Heart right ventricle (tissue), 16 donors: ENCODE data around the gene FBF1. TPM values are rescaled to one million over a fixed set of nuclear protein-coding genes. Genes with fewer than 3 reads are reported as not detected.

ENCODE experiments used
- ATAC-seq, 8 donors: fragments of 200-7000 bp; cut with Tn5 transposase; one replicate each; pipeline ENCODE4 v1.9.1; 2020; ENCODE audit warnings: mild to moderate bottlenecking in 8 of 8, moderate library complexity in 8 of 8, moderate number of reproducible peaks in 1 of 8
- DNase-seq, 2 donors: peaks; one replicate each; pipeline ENCODE4 v3.0.0-alpha.2; 2020
- H3K27ac ChIP-seq, 10 donors: fragments of 200-600 bp; sonication (generic) in 2 of 10; one replicate each; pipeline versions ENCODE4 v1.5.0 to v1.8.0; 2020 to 2022; ENCODE audit warnings: mild to moderate bottlenecking in 3 of 10
- H3K27me3 ChIP-seq, 7 donors: fragments of 200-600 bp; one replicate each; pipeline ENCODE4 v1.8.0; 2021 to 2022; ENCODE audit warnings: mild to moderate bottlenecking in 2 of 7
- H3K36me3 ChIP-seq, 9 donors: fragments of 200-600 bp; sonication (generic) in 1 of 9; one replicate each; pipeline versions ENCODE4 v1.5.0 to v1.8.0; 2020 to 2022; ENCODE audit warnings: mild to moderate bottlenecking in 2 of 9
- H3K4me1 ChIP-seq, 9 donors: fragments of 200-600 bp; sonication (generic) in 1 of 9; one replicate each; pipeline versions ENCODE4 v1.5.0 to v1.8.0; 2020 to 2022; ENCODE audit warnings: mild to moderate bottlenecking in 4 of 9
- H3K4me3 ChIP-seq, 10 donors: fragments of 200-600 bp; sonication (generic) in 2 of 10; one replicate each; pipeline versions ENCODE4 v1.5.0 to v1.8.0; 2020 to 2022; ENCODE audit warnings: mild to moderate bottlenecking in 7 of 10, moderate library complexity in 2 of 10
- H3K9me3 ChIP-seq, 11 donors: fragments of 200-600 bp in 10 of 11; sonication (generic) in 2 of 11; one replicate each; pipeline versions ENCODE4 v1.5.0 to v1.8.0; 2013 to 2022; ENCODE audit warnings: mild to moderate bottlenecking in 2 of 11, control low read depth in 1 of 11, moderate library complexity in 1 of 11
- WGBS, 2 donors: extraction: QIAGEN DNeasy Blood & Tissue Kit; methylation state at CpG; one replicate each; pipeline ENCODE4 v1.1.7; 2013; ENCODE audit warnings: inconsistent platforms in 1 of 2; 5-methylcytosine and 5-hydroxymethylcytosine counted together
- intact Hi-C, 10 donors: fragments of 100-400 bp; cut with DNase I; formaldehyde crosslinking; loops; one replicate each; pipeline versions ENCODE4 v1.11.1 to v1.14.2; 2022
- polyA plus RNA-seq, 2 donors: library from polyadenylated mRNA; stranded (reverse); fragments of 200-250 nt; gene quantifications; one replicate each; pipeline ENCODE4 v1.2.3, GENCODE V29; 2013
- total RNA-seq, 10 donors: library from RNA; stranded (reverse); fragmentation: NEBNext Ultra II Directional in 3 of 10; extraction: Animal tissue kit (Norgen Biotek cat#: 25700) in 3 of 10; gene quantifications; one replicate each; pipeline versions ENCODE4 v1.2.1 to v1.2.4, GENCODE V29; 2021 to 2023
- TF ChIP-seq, protein P1 (sequence below), 9 donors: fragments of 200-600 bp; sonication (generic) in 2 of 9; IDR thresholded peaks; one replicate each; pipeline versions ENCODE4 v1.5.0 to v1.8.0; 2021 to 2022; ENCODE audit warnings: antibody characterized with exemption in 9 of 9, mild to moderate bottlenecking in 5 of 9, moderate library complexity in 1 of 9
- donor health status: Arrhythmogenic right ventricular cardiomyopathy.
- donor health status: ischemic (EF 13 %, LVEDD 7.1; RV severe dilation, severe dysfunction).
- donor health status: healthy with polysubstance abuse.
- donor health status: DM: no; HTN: yes; CAD: no.
- donor health status: DM: no; HTN: no; CAD: no.
- donor health status: ischemic (EF 25% LVEDD 6.9; RV normal size, moderate dysfunction).
- donor health status: ischemic (EF 25% LVEDD 5.7; RV mildly dilated, moderate dysfunction).
- donor health status: healthy.
- donor health status: DM: yes; HTN: yes; CAD: no.
- donor health status: Ischemic cardiomyopathy.
- donor health status: ischemic (EF 35%, LVEDD 5.7; RV mildly dilated, moderate dysfunction).
- donor health status: nonischemic (EF 11% LVEDD 7.7; RV severe dilation, severe dysfunction).
- donor health status: DM: yes; HTN: yes; CAD: no.
- donor health status: PGD.
- donor health status: ischemic (EF 29% LVEDD 5.4; RV normal size, mild dysfunction).
- donor health status: nonischemic (EF 23%, LVEDD 6.1; RV moderate dilation, normal function).

The FBF1 gene
- total and polyA plus RNA-seq, 12 donors: 1.6 to 8.3 (median 2.8) TPM

DNA sequence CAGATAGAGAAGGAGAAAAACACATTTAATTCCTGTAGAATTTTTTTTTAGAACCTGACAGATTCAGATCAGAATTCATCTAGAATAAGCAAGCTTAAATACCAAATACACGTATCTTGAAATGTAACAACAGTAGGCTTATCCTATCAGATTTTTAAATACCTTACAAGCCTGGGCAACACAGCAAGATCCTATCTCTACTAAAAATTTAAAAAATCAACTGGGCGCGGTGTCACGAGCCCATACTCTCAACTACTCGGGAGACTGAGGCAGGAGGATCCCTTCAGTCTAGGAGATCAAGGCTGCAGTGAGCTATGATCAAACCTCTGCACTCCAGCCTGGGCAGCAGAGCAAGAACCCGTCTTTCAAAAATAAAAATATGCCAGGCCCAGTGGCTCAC, 24.6 kb upstream of the FBF1 start:
- intact Hi-C loops: no loop called here
- no peaks in the 10 kb centered on the region for H3K27me3 ChIP-seq
- WGBS, 2 donors: 94 to 95% methylated on average over 6 of the region's 6 CpGs
- no peaks in the 10 kb centered on the region for H3K9me3 ChIP-seq
- TF ChIP-seq, protein P1, sequence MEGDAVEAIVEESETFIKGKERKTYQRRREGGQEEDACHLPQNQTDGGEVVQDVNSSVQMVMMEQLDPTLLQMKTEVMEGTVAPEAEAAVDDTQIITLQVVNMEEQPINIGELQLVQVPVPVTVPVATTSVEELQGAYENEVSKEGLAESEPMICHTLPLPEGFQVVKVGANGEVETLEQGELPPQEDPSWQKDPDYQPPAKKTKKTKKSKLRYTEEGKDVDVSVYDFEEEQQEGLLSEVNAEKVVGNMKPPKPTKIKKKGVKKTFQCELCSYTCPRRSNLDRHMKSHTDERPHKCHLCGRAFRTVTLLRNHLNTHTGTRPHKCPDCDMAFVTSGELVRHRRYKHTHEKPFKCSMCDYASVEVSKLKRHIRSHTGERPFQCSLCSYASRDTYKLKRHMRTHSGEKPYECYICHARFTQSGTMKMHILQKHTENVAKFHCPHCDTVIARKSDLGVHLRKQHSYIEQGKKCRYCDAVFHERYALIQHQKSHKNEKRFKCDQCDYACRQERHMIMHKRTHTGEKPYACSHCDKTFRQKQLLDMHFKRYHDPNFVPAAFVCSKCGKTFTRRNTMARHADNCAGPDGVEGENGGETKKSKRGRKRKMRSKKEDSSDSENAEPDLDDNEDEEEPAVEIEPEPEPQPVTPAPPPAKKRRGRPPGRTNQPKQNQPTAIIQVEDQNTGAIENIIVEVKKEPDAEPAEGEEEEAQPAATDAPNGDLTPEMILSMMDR (IDR thresholded peaks at IDR 0.05): no peak
- DNase-seq: no peak
- no peak overlapping the region for H3K27ac ChIP-seq
- ATAC-seq: no peak
- H3K4me3 ChIP-seq: no peak overlapping the region
- H3K4me1 ChIP-seq: peaks cover 0 to 29% (median 16%) of the 10 kb centered on the region in 9 donors
- peaks cover 0 to 58% (median 13%) of the 10 kb centered on the region in 9 donors for H3K36me3 ChIP-seq

DNA sequence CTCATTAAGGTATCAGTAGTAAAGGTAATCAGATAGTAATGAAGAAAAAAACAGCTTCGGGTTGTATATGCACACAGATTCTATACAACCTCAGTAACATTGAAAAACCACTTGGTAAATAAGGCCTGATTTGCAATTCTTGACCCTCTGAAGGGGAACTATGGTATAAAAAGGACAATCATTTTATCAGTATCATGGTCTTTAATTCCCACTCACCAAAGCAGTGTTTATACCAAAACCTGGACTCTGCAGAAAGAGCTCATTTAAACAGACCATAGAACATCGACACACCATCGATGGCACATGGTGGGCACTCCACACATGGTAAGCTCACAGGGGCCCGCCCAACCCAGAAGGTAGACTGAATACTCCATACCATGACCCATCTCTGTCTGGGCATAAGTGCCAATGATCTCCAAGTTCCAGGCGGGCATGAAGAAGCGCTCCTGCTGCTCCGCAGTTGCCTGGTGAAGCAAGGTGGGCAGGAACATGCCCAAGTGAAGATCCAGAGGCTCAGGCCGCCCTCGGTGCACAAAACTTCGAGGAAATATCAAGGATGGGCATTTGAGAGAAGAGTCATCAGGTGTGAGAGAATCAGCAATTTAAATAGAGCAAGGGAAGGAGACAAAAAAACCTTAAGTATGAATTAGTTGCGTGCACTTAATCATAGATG, 19.1 kb upstream of the FBF1 start:
- peaks cover 0 to 33% (median 22%) of the 10 kb centered on the region in 9 donors for H3K4me1 ChIP-seq
- intact Hi-C loops: no loop called here
- WGBS, 2 donors: 95 to 97% methylated on average over 11 of the region's 11 CpGs
- ATAC-seq: peak in 2 of 8 donors; percentile 33 to 37
- TF ChIP-seq, protein P1 (IDR thresholded peaks at IDR 0.05): no peak
- no peak overlapping the region for H3K4me3 ChIP-seq
- peaks cover 0 to 66% (median 16%) of the 10 kb centered on the region in 9 donors for H3K36me3 ChIP-seq
- no peaks in the 10 kb centered on the region for H3K27me3 ChIP-seq
- H3K27ac ChIP-seq: no peak overlapping the region
- no peak for DNase-seq
- no peaks in the 10 kb centered on the region for H3K9me3 ChIP-seq

DNA sequence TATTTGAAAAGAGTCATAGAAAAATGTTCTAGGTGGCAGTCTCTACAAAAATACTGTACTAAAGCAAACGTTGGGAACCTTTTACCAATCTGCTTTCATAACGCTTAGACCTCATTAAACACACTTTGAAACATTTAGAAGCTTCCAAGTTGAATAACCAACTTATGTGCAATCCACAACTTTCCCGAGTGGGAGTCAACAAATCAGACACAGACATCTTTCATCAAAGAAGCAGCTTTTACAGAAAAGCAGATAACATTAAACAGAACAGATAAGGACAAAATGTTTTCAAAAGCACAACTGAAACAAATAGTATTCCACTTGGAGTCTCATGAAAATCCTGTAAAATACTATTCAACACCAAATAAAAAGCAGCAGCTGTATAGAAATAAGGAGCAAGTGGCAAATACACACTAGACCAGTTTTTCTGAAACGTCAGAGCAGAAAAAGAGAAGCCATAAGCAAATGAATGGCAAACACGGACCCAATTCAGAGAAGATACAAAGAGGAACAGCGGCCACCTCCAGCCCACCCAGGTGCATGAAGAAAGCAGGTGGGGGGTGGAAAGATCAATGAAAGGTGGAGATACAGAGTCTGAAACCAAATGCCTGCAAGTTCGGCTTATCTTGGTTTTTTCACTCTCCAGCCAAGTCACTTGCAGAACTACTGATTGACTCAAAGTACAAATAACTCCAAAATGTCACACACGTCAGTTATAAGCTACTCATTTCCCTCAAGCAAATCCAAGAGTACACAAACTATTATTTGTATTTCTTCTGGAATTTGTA, 18.4 kb upstream of the FBF1 start:
- Histone ChIP-seq H3K36me3 (peaks cover 0 to 67% (median 24%) of the 10 kb centered on the region in 9 donors), H3K4me3 (no peak overlapping the region), H3K27ac (peak overlapping the region in 1 of 10 donors; percentile 9), H3K9me3 (no peaks in the 10 kb centered on the region), H3K27me3 (no peaks in the 10 kb centered on the region), H3K4me1 (peaks cover 0 to 29% (median 22%) of the 10 kb centered on the region in 9 donors)
- intact Hi-C loops: no loop called here
- ATAC-seq: peak in 2 of 8 donors; percentile 47 to 53
- no peak for DNase-seq
- TF ChIP-seq, protein P1 (IDR thresholded peaks at IDR 0.05): no peak
- WGBS, 2 donors: 51 to 62% methylated on average over 8 of the region's 8 CpGs

DNA sequence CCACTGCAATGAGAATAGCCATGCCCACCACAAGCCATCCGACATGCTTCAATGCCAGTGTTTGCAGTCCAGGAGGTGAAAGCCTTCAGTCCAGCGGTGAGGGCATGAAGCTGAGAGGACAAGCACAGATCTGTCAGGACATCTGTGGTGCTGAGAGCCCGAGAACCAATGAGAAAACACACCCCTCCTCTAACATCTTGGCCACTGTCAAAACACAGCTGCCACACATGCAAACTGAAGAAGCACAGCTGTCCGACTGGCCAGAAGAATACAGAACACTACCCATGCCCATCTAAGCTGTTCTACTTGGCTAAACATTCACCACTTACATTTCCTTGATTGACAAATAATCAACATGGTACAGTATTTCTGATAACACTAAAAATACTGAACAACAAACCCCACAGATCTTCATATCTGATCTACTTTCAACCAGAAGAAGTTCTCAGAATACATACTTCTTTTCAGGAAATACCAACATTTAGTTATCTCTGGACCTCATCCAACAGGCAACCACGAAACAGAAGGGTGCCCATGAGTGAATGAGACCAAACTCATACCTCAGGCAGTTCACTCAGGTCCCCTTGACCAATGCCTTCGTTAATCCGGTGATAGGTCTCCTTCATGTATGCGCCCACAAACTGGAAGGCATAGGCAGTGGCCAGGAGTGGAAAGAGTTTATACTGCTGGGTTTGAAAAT, 10.2 kb upstream of the FBF1 start:
- ATAC-seq (no peak), DNase-seq (no peak)
- WGBS, 2 donors: 82 to 90% methylated on average over 8 of the region's 8 CpGs
- Histone ChIP-seq H3K4me3 (no peak overlapping the region), H3K4me1 (no peaks in the 10 kb centered on the region), H3K27me3 (no peaks in the 10 kb centered on the region), H3K36me3 (peaks cover 8 to 100% (median 87%) of the 10 kb centered on the region in 9 donors), H3K27ac (no peak overlapping the region), H3K9me3 (no peaks in the 10 kb centered on the region)
- intact Hi-C loops: no loop called here
- TF ChIP-seq, protein P1 (IDR thresholded peaks at IDR 0.05): no peak
